NCI-H187 treated with DMSO at 0.1 percent for 48 hours (cell line): ENCODE results near the gene EPAS1.

Experiments
- DNase-seq: peaks from one replicate; lab custom pipeline; 2025; lab: John Stamatoyannopoulos, UW

EPAS1 gene

GRCh38 chr2:46273919-46274318, 23.3 kb upstream of the EPAS1 start:
- DNase-seq: no peak

DNA sequence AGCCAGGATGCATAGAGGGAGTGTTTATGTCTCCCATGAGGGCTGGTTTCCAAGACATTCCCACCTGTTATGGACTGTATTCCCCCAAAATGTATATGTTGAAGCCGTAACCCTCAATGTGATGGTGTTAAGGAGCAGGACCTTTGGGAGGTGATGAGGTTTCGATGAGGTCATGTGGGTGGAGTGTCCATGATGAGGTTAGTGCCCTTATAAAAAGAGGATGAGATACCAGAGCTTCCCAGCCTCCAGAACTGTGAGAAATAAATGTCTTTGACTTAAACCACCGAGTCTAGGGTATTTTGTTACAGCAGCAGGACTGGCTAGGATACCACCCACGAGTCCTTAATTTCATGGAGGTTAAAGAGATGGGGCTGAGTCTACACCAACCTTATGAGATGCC, 22.6 kb upstream of the EPAS1 start:
- no peak for DNase-seq

DNA sequence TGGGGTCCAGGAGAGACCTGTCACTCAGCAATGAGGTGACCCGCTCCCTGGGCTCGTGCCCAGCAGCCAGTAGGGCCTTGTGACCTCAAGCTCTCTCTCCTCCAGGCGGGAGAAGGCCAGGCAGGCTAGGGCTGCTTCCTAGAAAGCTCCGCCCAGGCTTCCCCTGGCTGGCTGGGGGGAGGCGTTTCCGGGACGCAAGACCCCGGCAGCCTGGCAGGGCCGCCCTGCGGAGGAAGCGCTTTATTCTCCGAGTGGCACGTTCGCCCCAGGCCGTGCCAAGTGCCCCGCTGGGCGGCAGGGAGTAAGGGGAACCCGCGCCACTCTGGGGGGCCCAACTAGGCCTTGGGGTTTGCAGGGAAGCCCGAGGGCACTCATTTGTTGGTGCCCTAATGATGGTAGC, 21.2 kb upstream of the EPAS1 start:
- no peak for DNase-seq

DNA sequence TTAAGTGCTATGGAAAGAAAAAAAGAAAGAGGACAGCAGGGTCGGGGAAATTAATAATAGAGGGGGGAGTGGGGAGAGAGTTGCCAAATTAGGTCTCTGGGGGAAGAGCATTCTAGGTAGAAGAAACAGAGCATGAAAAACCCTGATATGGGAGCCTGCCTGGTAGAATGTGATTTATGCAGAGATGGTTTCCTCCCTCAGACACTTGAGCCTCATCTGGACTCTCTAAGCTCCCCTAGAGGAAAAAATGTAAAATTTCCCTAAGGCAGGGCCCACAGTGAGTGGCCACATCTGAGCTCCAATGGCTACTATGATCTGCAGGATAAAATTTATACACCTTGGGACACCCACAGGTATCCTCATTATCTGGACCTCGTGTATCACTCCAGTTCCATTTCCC, 20.6 kb upstream of the EPAS1 start:
- no peak for DNase-seq

DNA sequence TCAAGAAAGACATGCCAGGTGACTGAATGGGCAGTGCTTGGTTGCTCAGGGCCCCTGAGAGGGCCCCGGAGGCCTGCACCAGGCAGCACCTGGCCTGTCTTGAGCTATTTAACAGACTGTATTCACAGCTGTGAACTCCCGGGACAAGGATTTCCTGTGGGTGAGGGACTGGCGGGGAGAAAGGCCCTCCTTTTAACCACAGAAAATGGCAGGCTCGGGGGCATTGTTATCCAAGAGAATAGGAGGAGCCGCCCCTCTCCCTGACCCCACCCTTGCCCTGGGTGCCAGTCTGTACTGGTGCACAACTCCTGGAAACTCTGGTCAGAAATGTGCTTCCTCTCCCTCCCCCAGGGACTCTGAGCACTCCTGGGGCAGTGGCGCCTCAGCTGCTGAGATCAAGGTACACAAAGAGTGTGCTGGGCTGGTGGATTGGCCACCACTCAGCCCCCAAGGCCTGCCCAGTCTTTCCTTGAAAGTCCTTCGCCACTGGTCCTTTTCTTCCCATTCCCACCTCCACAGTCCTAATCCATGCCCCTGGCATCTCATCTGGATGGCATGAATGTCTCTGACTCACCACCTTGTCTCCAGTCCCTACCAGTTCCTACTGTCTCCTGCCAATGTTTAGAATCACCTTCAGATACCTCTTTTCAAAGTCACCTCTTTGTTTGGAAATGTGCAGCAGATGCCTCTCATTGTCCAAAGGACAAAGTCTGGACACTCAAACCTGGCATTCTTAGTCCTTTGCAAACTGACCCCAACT, 19.6 kb upstream of the EPAS1 start:
- no peak for DNase-seq

- no peak for DNase-seq
These were observed 18.3 kb upstream of the EPAS1 start for GRCh38 chr2:46278952-46279351.

GRCh38 chr2:46281939-46282338, 15.3 kb upstream of the EPAS1 start:
- no peak for DNase-seq

GRCh38 chr2:46283693-46284092, 13.5 kb upstream of the EPAS1 start:
- no peak for DNase-seq

DNA sequence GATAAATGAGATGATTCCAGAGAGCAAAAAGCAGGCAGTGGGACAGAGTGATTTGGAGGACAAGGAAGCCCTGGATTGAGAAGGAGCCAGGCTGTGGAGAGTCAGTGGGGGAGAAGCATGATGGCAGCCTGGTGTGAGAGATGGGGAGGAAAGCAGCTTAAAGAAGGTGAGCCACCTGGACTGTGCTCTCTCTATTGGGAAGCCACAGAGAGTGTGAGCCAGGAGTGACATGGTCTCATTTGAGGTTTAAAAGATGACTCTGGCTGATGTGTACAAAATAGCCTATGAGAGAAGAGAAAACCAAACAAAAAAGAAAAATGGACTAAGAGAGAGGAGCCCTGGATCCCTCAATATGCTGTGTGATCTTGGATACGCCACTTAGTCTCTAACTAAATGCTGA, 12.9 kb upstream of the EPAS1 start:
- DNase-seq: no peak

GRCh38 chr2:46284796-46285195, 12.4 kb upstream of the EPAS1 start:
- no peak for DNase-seq

DNA sequence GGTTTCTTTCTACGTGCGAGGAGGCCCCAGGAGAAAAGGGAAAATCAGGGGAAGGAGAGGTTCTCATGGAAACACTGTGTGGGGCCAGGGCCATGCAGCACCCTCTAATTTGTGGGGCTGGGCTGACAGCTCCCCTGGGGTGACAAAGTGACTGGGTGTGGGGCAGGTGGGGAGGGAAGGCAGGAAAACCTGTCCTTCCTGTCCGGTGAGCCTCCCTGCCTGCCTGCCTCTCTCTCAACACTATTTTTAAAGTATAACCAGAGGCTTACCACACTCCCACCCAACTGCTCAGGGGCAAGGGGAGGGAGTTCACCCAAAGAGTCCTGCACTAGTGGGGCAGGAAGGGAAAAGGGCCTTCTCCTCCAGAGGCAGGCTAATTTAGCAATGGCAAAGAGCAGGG, 10.5 kb upstream of the EPAS1 start:
- no peak for DNase-seq

GRCh38 chr2:46290078-46290477, 7.1 kb upstream of the EPAS1 start:
- no peak for DNase-seq

GRCh38 chr2:46293466-46293865, 3.7 kb upstream of the EPAS1 start:
- no peak for DNase-seq

DNA sequence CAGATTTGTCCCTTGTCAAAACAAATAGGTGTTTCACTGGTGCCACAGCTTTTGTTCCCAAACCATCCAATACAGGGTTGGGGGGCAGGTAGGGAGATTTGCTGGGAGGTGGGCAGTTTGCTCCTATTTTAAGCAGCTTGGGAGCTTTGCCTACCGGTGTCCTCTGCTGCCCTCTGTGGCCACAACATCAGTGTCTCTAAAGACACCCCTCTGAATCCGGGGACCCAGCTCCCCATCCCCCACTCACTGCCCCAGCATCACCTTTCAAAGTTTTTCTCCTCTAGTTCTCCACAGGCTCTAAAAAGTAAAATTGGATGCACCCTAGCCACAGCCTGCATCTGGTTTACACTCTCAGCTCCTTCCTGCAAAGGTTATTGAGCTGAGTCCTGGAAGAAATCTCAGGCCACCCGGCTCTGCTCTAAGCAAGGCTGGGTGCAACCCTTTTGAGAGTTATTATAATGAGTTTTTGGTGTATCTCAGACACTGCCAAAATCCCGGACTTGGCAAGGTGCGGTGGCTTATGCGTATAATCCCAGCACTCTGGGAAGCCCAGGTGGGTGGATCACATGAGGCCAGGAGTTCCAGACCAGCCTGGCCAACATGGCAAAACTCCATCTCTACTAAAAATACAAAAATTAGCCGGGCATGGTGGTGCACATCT, 2.9 kb upstream of the EPAS1 start:
- DNase-seq: no peak

GRCh38 chr2:46296216-46296839, 879 bp upstream of the EPAS1 start:
- DNase-seq: no peak

GRCh38 chr2:46297546-46298271, 502 bp downstream of the EPAS1 start:
- no peak for DNase-seq

- DNase-seq: no peak
These were observed 990 bp downstream of the EPAS1 start for GRCh38 chr2:46298272-46298521.

- no peak for DNase-seq
These were observed 1.5 kb downstream of the EPAS1 start for GRCh38 chr2:46298522-46299353.

GRCh38 chr2:46299365-46300263, 2.4 kb downstream of the EPAS1 start:
- DNase-seq: no peak

DNA sequence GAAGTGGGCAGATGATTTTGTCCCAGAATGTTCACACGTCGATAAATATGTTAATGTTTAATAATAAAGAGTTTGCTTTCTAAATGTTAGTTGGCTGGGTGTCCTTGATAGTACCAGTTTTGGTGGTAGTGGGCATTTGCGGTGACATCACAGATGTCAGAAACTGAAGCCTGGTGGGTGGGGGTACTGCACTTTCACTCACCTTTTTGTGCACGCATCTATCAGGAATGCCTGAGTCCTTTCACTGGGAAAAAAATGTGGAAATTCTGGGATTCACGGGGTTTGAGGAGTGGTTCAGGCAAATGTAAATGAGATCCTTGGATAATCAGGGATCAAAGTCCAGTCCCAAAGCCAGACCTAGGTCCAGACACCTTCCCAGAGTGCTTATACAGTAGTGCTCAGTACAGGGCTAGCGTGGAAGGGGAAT, 3.2 kb downstream of the EPAS1 start:
- no peak for DNase-seq
